IPS-18c (cell line): ENCODE results near the gene RAB9B.

Experiments
- H3K4me3 ChIP-seq: 2 replicates; pipeline ENCODE4 v1.7.0; 2013; ENCODE audit warnings: low read depth, mild to moderate bottlenecking, low read length, moderate library complexity; ENCODE audit not compliant: insufficient read depth
- H3K9me3 ChIP-seq: one replicate; pipeline ENCODE4 v1.6.1; 2013; ENCODE audit warnings: mild to moderate bottlenecking, low read length, moderate library complexity; ENCODE audit not compliant: control insufficient read depth, insufficient read depth

Gene RAB9B

DNA sequence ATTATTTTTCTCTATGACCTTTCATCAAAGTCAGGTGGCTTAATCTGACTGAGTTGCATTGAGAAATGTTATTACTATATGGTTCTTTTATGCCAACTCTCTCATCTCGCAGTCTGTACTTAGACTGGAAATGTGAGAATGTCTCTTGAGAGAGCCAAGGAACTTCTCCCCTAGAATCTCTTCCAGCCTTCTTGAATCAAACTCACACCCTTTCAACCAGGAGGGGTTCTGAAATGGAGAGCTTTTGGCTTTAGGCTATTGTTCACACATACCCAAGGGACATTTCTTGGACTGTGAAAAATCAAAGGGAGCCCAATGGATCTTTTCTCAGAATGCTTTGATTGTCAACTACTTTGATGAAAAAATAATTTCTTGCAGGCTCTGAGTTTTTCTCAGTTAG lies 50.4 kb downstream of the RAB9B start:
- Histone ChIP-seq H3K9me3 (no peaks in the 10 kb centered on the region), H3K4me3 (no peak overlapping the region)

DNA sequence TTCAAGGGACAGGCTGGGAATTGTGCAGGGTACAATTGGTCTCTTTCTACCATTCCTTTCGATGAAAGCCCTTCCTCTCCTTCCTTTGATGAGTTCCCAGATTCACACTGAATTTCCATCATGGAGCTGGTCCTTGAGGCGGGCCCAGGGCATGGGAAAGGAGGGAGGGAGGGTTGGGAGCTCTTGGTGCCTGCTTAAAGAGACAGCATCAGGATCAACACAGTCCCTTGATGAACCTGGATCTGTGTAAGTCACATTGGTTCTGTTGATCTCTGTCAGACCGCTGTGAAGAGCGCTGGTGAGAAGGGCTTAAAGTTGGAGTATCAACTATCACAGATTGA lies 51.0 kb downstream of the RAB9B start:
- H3K9me3 ChIP-seq = no peaks in the 10 kb centered on the region
- no peak overlapping the region for H3K4me3 ChIP-seq

DNA sequence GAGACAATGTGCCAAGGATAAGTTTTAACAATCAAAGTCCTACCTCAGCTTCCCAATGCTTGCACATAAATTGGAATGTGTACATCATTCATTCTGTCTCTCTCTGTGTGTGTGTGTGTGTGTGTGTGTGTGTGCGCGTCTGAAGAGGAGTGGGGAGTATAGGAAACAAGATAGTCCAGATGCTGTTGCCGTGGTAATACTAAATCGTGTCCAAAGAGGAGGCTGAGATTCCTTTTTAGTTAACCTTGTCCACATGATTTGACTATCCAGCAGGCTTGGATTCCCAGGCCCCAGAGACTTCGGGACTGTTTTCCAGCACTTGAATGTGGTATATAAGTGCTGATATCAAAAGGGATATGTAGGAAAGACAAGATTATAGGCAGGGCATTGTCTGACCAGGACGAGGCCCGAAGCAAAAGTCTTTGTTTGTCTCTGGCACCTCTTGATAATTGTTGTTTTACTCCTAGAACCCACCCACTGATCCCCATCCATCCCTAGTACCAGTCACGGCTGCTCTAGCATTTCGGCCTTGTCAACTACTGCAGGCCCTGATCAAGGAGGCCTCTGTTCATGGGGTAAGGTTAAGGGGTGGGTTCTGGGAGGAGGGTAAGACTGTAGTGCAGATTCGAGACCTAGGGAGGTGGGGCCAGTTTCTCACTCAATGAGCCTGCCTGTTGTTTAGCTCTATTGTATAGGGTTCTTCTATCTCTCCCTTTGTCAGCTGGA lies 51.6 kb downstream of the RAB9B start:
- H3K9me3 ChIP-seq = no peaks in the 10 kb centered on the region
- no peak overlapping the region for H3K4me3 ChIP-seq

DNA sequence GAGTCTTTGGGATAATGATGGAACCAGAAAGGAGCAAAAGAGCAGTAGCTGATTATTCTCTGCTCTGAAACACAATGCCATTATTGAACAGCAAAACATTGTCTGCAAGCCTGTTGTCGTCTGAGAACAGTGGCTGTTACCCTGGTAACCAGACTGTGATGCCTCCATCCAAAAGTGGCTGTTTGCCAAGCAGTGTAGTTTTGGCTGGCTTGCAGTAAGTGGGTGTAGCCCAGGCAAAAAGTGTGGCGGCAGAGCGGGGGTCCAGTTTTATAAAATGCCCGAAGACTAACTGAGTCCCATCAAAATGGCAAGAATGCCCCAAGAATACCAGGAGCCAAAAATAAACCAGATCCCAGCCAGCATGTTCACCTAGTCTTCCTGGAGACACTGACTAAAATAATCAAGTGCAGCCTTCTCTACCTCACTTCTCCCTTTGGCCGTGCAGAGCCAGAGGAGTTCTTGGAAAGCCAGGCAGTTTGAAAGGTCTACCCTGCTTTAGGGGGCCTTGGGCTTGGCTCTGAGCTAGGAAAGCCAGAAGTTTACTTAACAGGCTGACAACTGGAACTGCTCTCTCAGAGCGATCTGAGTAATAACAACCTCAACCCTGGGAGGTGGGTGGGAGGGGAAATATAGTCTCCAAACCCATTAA lies 52.8 kb downstream of the RAB9B start:
- Histone ChIP-seq H3K4me3 (no peak overlapping the region), H3K9me3 (no peaks in the 10 kb centered on the region)

DNA sequence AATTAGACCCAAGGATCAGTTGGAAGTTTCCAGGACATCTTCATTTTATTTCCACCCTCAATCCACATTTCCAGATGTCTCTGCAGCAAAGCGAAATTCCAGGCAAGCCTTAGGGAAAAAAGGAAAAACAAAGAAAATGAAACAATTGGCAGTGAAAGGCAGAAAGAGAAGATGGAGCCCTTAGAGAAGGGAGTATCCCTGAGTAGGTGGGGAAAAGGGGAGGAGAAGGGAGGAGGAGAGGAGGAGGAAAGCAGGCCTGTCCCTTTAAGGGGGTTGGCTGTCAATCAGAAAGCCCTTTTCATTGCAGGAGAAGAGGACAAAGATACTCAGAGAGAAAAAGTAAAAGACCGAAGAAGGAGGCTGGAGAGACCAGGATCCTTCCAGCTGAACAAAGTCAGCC lies 55.5 kb downstream of the RAB9B start, which contains the start of gene PLP1:
Gene PLP1, plus strand, starts transcription at position 295 of the 400 bp plus-strand sequence. CDS start 156 bp downstream, outside the sequence.
- Histone ChIP-seq H3K4me3 (no peak within 1 kb of the TSS), H3K9me3 (no peaks in the 10 kb centered on the region)

DNA sequence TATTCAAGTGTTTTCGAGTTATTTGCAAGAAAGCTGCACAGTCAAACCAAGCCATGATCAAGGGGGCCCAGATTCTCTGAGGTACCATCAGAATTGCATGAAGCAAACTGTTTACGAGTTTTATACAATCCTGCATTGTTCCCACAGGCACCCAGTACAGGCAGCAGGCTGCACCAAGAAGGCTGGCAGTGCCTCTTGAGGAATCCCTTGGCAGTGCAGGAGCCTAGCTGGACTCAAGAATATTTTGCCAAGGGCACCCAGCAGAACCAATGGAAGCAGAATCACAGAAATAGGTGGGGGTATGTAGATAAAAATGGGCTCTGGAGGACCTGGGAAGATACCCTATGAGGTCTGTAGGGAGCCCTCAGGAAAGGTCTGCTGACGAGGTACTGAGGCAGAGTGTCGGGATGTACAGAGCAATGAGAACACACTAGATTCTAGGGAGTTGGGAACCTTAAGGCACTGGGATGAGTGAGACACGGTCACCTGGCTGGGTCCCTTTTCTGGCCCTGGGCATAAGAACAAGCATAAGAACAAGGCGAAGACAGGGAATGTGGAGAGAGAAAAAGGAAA lies 57.9 kb downstream of the RAB9B start:
- H3K4me3 ChIP-seq = no peak overlapping the region
- no peaks in the 10 kb centered on the region for H3K9me3 ChIP-seq

DNA sequence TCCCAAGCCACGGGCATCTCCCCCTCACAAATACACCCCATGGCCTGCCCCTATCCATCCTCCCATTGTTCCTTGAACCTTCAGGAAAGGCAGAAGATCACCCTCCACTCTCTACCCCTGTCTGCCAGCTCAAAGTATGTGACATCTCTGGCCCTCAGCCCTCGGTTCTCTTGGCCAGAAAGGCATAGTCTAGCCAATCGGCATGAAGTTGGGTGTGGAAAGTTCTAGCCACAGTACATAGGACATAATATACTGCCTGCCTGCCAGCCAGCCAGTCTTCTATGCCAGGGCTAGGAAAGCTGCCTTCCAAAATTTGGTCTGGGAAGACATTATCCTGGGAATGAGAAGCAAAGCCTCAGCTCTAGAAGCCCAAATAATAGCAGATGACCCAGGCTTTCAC lies 58.6 kb downstream of the RAB9B start:
- no peak overlapping the region for H3K4me3 ChIP-seq
- no peaks in the 10 kb centered on the region for H3K9me3 ChIP-seq
